ENCODE data around the gene XKR8. TPM values are rescaled to one million over a fixed set of nuclear protein-coding genes. Genes with fewer than 3 reads are reported as not detected.

Gene XKR8, protein sequence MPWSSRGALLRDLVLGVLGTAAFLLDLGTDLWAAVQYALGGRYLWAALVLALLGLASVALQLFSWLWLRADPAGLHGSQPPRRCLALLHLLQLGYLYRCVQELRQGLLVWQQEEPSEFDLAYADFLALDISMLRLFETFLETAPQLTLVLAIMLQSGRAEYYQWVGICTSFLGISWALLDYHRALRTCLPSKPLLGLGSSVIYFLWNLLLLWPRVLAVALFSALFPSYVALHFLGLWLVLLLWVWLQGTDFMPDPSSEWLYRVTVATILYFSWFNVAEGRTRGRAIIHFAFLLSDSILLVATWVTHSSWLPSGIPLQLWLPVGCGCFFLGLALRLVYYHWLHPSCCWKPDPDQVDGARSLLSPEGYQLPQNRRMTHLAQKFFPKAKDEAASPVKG
- polyA plus RNA-seq (2012; ENCODE audit: insufficient read length, low read depth) = 23.3 TPM

DNA sequence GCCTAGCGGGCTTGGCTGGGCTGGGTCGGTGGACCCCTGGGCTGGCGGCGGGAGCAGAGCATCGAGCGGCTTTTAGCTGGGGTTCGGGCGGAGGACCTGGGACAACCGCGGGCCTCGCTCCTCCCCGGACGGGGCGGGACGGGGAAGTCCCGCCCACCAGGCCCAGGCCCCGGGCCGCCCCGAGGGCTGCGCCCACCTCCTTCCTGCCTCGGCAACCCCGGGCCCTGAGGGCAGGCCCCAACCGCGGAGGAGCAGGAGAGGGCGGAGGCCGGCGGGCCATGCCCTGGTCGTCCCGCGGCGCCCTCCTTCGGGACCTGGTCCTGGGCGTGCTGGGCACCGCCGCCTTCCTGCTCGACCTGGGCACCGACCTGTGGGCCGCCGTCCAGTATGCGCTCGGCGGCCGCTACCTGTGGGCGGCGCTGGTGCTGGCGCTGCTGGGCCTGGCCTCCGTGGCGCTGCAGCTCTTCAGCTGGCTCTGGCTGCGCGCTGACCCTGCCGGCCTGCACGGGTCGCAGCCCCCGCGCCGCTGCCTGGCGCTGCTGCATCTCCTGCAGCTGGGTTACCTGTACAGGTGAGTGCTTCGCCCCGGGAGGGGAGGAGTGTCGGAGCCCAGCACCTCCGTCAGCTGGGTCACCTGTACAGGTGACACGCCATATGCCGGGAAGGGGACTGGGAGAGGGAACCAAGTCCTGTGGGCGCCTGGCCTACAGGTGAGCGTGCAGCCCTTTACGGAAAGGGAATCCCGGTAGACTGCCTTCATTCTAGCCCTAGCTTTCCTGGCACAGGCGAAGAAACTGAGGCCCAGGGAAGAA, at the start of gene XKR8:
Gene XKR8, plus strand, starts transcription at position 182 of the 812 bp plus-strand sequence. Its CDS starts 97 bp downstream, at position 279.
- TF ChIP-seq FOXP2 (optimal IDR thresholded peaks at IDR 0.05; ENCODE audit: borderline replicate concordance, extremely low read depth, extremely low read length, insufficient read depth) (peak; percentile 17), SIN3A (IDR thresholded peaks at IDR 0.05; ENCODE audit: borderline replicate concordance, insufficient read depth, low read length) (no peak), TAF1 (IDR thresholded peaks at IDR 0.05; ENCODE audit: borderline replicate concordance, insufficient read depth, low read length) (peak; percentile 25; the same call in 1 of the 2 replicates), POLR2AphosphoS5 (IDR thresholded peaks at IDR 0.05; ENCODE audit: low read depth, low read length) (peak; percentile 76)
- TF ChIP-seq, protein P1, sequence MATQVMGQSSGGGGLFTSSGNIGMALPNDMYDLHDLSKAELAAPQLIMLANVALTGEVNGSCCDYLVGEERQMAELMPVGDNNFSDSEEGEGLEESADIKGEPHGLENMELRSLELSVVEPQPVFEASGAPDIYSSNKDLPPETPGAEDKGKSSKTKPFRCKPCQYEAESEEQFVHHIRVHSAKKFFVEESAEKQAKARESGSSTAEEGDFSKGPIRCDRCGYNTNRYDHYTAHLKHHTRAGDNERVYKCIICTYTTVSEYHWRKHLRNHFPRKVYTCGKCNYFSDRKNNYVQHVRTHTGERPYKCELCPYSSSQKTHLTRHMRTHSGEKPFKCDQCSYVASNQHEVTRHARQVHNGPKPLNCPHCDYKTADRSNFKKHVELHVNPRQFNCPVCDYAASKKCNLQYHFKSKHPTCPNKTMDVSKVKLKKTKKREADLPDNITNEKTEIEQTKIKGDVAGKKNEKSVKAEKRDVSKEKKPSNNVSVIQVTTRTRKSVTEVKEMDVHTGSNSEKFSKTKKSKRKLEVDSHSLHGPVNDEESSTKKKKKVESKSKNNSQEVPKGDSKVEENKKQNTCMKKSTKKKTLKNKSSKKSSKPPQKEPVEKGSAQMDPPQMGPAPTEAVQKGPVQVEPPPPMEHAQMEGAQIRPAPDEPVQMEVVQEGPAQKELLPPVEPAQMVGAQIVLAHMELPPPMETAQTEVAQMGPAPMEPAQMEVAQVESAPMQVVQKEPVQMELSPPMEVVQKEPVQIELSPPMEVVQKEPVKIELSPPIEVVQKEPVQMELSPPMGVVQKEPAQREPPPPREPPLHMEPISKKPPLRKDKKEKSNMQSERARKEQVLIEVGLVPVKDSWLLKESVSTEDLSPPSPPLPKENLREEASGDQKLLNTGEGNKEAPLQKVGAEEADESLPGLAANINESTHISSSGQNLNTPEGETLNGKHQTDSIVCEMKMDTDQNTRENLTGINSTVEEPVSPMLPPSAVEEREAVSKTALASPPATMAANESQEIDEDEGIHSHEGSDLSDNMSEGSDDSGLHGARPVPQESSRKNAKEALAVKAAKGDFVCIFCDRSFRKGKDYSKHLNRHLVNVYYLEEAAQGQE (IDR thresholded peaks at IDR 0.05; ENCODE audit: insufficient read depth in 1 of 2, low read depth in 2 of 2, low read length in 2 of 2) = no peak

DNA sequence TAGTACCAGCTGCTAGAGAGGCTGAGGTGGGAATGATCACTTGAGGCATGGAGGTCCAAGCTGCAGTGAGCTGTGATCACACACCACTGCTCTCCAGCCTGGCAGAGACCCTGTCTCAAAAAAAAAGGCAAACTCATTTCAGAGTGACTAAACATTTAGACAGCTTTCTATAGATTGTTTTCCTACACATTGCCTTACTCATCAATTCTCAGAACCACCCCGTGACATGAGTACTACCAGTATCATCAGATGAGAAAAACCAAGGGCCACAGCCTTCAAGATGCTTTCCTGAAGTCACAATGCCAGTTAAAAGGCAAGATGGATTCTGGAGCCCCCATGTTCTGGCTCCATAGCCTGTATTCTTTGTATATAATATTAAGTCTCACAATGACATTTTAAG, 47.3 kb upstream of the XKR8 start:
- TF ChIP-seq, protein P1 (IDR thresholded peaks at IDR 0.05; ENCODE audit: insufficient read depth in 1 of 2, low read depth in 2 of 2, low read length in 2 of 2) = no peak
- no peak for TF ChIP-seq FOXP2 (optimal IDR thresholded peaks at IDR 0.05; ENCODE audit: borderline replicate concordance, extremely low read depth, extremely low read length, insufficient read depth)
- TF ChIP-seq POLR2AphosphoS5 (IDR thresholded peaks at IDR 0.05; ENCODE audit: low read depth, low read length) = no peak
- TF ChIP-seq SIN3A (IDR thresholded peaks at IDR 0.05; ENCODE audit: borderline replicate concordance, insufficient read depth, low read length) = no peak
- no peak for TF ChIP-seq TAF1 (IDR thresholded peaks at IDR 0.05; ENCODE audit: borderline replicate concordance, insufficient read depth, low read length)

DNA sequence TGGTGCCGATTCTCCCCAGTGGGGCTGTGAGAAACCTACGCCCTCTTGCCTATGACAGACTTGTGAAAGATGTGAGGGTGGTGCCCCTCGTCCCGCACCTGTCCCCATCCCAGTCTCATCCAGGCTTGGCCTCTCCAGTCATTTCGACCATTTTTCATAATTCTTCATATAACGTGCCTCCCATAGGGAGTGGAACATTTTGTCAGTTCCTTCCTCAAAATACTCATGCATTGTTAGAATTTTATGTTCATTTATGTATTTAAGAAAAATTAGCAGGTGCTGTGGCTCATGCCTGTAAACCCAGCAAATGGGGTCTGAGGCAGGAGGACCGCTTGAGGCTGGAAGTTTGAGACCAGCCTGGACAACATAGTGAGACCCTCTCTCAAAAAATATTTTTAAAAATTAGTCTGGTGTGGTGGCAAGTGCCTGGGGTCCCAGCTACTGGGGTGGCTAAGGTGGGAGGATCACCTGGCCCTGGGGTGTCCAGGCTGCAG, 44.6 kb upstream of the XKR8 start:
- no peak for TF ChIP-seq TAF1 (IDR thresholded peaks at IDR 0.05; ENCODE audit: borderline replicate concordance, insufficient read depth, low read length)
- TF ChIP-seq, protein P1 (IDR thresholded peaks at IDR 0.05; ENCODE audit: insufficient read depth in 1 of 2, low read depth in 2 of 2, low read length in 2 of 2) = no peak
- TF ChIP-seq SIN3A (IDR thresholded peaks at IDR 0.05; ENCODE audit: borderline replicate concordance, insufficient read depth, low read length) = no peak
- no peak for TF ChIP-seq POLR2AphosphoS5 (IDR thresholded peaks at IDR 0.05; ENCODE audit: low read depth, low read length)
- TF ChIP-seq FOXP2 (optimal IDR thresholded peaks at IDR 0.05; ENCODE audit: borderline replicate concordance, extremely low read depth, extremely low read length, insufficient read depth) = no peak

DNA sequence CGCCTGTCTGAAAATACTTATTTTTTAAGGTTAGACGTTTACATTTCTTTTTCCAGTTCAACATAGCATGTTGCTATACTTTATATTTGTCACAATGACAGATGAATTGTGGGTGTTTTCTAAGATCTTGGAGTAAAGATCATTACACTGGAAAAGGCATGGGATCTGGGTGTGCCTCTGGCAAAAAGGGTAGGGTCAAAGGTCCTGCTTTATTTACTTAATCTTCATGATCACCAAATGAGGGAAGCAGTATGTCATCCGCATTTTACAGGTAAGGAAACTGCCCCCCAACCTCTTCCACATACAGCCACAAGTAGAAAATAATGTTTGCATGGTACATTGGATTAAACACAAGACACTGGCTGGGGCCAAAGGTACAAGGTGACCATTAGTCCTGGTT, 37.5 kb upstream of the XKR8 start:
- TF ChIP-seq TAF1 (IDR thresholded peaks at IDR 0.05; ENCODE audit: borderline replicate concordance, insufficient read depth, low read length) = no peak
- TF ChIP-seq SIN3A (IDR thresholded peaks at IDR 0.05; ENCODE audit: borderline replicate concordance, insufficient read depth, low read length) = no peak
- TF ChIP-seq, protein P1 (IDR thresholded peaks at IDR 0.05; ENCODE audit: insufficient read depth in 1 of 2, low read depth in 2 of 2, low read length in 2 of 2) = no peak
- no peak for TF ChIP-seq POLR2AphosphoS5 (IDR thresholded peaks at IDR 0.05; ENCODE audit: low read depth, low read length)
- no peak for TF ChIP-seq FOXP2 (optimal IDR thresholded peaks at IDR 0.05; ENCODE audit: borderline replicate concordance, extremely low read depth, extremely low read length, insufficient read depth)
